GM21723 (cell line): ENCODE results near the gene ARHGAP35.
"Not testable (repeated sequence)": the region's sequence is repeated elsewhere in the genome, so short reads cannot be mapped to it uniquely, and the experiment has no call there.

Experiments used
- ATAC-seq: cut with Tn5 transposase; IDR thresholded peaks from one replicate; pipeline ENCODE4 v1.9.1; 2021; ENCODE audit warnings: mild to moderate bottlenecking, moderate library complexity; ENCODE audit not compliant: unreplicated experiment

Gene ARHGAP35

DNA sequence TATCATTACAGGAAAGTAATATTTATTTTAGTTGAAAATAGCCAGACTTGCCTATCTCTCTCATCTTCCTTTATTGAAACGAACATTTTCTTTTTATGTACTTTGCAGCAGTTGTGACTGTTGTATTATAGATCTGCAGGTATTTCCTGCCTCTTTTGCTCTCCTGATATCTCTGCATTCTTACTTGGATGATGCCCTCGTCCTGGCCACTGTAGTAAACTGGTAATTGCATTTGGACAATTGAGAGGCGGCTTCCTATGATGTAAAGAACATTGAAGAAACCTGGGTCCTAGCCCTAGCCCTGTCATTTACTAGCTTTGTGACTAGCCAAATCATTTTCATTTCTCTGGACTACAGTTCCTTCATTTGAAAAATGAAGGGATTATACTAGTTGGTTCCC, 6.4 kb downstream of the ARHGAP35 start:
- ATAC-seq: no peak

DNA sequence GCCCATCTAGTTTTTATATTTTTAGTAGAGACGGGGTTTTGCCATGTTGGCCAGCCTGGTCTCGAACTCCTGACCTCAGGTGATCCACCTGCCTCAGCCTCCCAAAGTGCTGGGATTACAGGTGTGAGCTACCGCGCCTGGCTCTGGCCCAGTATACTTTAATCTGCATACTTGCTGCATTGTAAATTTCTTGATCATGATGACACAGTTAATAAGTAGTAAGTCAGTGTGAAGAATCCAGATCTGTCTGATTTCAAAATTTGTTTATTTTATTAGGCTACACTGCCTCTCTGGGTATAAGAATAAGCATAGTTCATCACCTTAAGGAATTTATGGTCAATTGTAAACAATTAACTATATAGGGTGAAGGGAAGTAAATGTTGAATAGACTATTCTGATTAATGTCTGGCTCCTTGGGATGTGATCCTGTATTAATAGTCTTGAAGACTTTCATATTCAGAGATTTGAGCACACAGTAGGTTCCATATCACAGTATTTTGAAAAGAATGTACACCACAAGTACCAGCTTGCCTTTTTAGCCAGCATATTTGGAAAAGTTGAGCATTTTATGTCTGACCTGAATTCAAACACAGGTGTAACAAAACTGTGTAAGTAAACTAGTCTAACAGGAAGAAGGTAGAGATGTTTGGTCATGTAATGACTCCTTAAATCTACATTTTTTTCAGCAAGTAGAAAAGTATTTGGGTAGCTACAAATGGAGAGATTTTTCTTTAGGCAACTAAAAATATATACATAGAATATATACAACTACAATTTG, 7.4 kb downstream of the ARHGAP35 start:
- no peak for ATAC-seq

DNA sequence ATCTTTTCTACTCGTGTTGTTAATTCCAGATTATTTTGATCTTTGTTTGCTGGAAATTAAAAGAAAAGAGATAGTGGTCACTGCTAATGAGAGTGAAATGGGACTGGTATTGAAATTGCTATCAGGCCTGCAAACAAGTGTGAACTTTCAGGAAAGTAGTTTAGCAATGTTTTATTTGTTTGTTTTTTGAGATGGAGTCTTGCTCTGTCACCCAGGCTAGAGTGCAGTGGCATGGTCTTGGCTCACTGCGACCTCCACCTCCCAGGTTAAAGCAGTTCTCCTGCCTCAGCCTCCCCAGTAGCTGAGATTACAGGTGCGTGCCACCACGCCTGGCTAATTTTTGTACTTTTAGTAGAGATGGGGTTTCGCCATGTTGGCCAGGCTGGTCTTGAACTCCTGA, 10.4 kb downstream of the ARHGAP35 start:
- not testable (repeated sequence) for ATAC-seq

DNA sequence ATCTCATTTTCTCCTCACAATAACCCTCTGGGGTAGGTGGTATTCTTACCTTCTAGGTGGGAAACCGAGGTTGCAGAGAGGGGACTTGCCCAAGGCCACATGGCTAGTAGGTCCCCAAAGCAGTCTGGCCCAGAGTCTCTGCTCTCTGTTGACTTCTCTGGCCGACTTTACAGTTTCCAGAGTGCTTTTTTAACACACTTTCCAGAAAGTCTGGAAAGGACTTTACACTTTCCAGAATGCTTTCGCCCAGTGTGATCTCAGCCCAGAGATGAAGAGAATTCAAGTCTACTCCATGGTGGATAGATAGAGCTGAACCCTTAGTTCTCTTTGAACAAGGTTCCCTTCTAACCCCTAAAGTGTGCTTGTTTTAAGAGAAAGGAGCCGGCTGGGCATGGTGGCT, 12.2 kb downstream of the ARHGAP35 start:
- ATAC-seq: no peak

DNA sequence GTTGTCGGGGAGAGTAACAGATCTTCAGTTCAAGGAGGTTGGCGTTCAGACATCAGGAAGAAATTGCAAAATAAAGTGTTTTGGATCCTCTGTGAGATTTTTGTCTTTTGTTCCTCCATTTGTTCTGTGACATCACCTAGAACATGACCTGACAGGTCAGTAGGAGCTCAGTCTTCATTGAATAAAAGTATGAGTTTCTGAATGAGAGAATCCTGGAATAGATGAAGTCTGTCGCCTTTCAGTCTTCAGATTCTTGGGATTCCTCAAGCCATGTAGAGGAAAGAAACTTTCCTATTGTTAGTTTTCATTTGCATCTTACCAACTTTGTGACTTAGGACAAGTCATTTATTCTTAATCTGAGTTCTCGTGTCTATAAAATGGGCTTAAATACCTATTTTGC, 14.4 kb downstream of the ARHGAP35 start:
- ATAC-seq: no peak

DNA sequence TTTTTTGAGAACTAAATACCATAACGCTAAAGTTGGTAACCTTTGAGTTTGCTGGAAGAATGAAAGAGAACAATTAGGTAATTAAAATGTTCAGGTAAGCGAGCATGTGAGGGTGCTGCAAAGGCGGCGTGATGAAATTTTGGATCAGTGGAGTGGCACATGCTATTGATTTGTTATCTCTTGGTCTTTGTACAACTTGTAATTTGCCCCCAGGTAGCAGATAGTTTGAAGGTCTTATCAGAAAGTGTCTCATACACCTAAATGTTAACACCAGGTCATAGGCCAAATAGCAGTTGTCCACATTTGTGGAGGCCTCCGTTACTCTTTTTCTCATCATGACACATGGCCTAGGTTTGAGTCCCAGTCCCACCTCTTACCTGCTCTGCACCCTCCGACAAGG, 14.9 kb downstream of the ARHGAP35 start:
- ATAC-seq: no peak

DNA sequence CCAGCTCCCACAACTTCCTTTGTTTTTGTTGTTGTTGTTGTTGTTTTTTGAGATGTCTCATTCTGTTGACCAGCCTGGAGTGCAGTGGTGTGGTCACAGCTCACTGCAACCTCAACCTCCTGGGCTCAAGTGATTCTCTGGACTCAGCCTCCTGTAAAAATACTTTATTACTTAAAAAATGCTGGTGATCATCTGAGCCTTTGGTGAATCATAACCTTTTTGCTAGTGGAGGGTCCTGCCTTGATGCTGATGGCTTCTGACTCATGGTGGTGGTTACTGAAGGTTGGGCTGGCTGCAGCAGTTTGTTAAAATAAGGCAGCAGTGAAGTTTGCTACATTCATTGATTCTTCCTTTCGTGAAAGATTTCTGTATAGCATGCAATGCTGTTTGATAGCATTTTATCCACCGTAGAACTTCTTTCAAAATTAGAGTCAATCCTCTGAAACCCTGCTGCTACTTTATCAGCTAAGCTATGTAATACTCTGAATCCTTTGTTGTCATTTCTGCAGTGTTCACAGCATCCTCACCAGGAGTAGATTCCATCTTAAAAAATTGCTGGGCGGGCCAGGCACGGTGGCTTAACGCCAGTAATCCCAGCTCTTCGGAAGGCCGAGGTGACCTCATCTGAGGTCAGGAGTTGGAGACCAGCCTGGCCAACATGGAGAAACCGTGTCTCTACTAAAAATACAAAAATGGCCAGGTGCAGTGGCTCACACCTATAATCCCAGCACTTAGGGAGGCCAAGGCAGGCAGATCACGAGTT, 18.0 kb downstream of the ARHGAP35 start:
- no peak for ATAC-seq

DNA sequence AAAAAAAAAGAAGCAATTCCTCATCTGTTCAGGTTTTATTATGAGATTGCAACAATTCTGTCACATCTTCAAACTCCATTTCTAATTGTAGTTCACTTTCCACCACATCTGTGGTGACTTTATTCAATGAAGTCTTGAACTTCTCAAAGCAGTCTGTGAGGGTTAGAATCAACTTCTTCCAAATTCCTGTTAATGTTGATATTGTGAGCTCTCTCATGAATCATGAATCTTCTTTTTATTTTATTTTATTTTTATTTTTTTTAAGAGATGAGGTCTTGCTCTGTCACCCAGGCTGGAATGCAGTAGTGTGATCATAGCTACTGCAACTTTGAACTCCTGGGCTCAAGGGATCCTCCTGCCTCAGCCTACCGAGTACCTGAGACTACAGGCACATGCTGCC, 19.6 kb downstream of the ARHGAP35 start:
- no peak for ATAC-seq

DNA sequence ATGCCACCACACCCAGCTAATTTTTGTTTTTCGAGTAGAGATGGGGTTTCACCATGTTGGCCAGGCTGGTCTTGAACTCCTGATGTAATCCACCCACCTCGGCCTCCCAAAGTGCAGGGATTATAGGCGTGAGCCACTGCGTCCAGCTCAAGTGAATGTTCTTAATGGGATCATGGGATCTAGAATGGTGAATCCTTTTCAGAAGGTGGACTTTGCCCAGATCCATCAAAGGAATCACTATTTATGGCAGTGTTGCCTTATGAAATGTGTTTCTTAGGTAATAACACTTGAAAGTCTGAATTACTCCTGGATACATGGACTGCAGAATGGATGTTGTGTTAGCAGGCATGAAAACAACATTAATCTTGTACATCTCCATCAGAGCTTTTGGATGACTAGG, 20.3 kb downstream of the ARHGAP35 start:
- no peak for ATAC-seq

DNA sequence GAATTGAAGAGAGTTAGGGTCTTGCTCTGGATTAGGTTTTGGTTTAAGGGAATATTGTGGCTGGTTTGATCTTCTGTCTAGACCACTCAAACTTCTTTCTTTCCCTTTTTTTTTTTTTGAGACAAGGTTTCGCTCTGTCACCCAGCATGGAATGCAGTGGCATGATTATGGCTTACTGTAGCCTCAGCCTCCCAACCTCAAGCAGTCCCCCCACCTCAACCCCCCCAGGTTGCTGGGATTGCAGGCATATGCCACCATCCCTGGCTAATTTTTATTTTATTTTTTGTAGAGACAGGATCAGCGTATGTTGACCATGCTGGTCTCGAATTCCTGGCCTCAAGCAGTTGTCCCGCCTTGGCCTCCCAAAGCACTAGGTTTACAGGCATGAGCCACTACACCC, 21.2 kb downstream of the ARHGAP35 start:
- no peak for ATAC-seq

DNA sequence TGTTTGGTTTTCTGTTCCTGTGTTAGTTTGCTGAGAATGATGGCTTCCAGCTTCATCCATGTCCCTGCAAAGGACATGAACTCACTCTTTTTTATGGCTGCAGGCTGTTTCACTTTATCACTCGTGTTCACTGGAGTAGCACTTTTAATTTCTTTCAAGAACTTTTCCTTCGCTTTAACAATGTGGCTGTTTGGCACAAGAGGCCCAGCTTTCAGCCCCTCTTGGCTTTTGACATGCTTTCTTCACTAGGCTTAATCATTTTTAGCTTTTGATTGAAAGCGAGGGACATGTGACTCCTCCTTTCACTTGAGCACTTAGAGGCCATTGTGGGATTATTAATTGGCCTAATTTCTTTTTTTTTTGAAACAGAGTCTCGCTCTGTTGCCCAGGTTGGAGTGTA, 22.0 kb downstream of the ARHGAP35 start:
- ATAC-seq: not testable (repeated sequence)

DNA sequence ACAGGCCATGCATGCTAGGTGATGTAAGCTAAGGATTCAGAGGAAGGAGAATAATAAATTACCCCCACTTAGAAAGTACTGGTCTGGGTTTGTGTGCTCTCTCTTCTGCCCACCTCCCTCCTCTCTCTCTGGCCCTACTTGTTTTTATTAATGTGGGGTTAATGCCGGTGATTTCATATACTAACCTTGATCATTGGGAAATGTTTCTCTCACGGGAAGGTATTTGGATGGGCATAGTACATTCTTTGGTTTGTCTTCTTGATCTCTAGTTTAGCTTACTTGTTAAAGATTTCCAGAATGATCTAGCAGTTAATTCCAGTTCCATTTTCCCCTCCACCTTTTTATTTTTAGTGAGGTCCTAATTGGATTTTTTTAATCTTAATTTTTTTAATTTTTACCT, 24.6 kb downstream of the ARHGAP35 start:
- no peak for ATAC-seq

DNA sequence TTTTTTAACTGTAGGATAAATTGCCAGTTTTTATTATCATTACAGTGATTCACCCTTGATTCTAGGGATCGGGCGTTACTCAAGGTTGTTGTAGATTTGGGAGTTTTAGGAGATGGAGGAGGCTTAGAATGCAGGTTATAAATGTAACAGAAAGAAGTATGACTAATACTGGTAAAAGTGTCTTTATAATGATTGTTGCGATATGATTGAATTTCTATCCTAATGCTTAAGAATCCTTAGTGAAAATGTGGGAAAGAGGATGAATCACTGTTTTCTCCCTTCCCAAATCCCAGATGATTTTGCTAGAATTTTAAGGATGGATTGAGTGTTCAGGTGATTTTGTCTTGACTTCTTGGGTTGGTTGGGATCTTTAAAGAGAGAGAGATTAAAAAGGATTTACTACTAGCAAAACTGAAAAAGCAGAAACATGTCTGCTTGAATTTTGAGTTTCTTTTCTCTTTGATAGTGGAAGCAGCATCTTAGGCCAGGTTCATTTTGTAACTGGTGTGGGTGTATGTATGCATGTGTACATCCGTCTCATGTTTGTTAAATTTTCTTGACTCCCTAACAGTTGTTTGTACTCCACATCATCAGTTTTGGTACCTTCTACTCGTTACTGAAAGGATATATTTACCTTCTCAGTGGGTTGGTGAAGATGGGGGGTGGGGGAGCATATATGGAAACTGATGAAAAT, 25.9 kb downstream of the ARHGAP35 start:
- ATAC-seq: no peak

DNA sequence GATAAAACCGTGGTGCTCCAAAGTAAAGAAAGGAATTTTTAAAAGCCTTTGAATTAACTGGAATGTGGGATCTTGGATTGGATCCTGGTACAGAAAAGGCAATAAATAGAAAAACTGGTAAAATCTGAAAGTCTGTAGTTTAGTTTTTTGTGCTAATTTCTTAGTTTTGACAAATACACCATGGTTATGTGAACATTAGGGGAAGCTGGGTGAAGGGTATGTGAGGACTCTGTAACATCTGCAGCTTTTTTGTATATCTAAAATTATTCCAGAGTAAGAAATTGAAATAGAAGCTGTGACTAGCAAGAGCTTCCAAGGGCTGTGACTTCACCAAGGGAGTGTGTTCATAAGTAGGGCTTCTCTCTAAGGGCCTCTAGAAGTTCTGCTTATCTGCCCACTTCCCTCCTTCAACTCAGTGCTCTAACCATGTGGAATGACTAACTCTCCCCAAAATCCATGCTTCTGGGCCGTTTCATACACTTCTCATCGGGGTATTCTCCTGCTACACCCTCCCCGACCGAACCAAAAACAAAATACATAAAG, 26.5 kb downstream of the ARHGAP35 start:
- no peak for ATAC-seq

DNA sequence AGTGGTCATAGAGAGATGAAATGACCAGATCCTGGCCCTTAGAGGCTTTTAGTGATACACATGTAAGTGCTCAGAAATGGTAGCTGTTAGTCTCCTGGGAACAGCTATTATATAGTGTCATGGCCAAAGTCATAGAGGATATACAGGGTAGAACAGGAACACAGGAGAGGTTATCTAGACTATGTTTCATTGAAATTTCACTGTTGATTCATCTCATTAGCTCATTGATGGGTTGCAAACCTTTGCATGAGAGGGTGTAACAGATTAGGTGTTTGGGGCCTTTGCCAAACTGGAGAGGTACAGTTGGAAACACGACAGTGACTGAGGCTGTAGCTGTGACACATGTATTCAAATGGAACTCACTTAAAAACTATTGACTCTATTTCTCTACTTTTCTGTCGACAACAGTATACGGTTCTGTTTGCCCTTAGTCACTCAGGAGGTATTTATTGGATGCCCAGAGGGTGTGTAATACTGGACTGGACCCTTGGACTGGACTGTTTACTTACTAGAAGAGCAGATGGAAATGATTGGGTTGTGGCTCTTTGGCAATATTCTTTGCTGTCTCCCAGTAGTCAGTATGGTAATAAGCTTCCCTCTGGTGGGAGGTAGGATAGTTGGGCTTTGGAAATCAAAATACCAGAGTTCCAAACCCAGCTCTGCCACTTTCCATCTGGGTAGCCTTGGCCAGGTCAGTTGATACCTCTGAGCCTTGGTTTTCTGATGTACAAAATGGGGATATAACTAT, 29.8 kb downstream of the ARHGAP35 start:
- no peak for ATAC-seq

DNA sequence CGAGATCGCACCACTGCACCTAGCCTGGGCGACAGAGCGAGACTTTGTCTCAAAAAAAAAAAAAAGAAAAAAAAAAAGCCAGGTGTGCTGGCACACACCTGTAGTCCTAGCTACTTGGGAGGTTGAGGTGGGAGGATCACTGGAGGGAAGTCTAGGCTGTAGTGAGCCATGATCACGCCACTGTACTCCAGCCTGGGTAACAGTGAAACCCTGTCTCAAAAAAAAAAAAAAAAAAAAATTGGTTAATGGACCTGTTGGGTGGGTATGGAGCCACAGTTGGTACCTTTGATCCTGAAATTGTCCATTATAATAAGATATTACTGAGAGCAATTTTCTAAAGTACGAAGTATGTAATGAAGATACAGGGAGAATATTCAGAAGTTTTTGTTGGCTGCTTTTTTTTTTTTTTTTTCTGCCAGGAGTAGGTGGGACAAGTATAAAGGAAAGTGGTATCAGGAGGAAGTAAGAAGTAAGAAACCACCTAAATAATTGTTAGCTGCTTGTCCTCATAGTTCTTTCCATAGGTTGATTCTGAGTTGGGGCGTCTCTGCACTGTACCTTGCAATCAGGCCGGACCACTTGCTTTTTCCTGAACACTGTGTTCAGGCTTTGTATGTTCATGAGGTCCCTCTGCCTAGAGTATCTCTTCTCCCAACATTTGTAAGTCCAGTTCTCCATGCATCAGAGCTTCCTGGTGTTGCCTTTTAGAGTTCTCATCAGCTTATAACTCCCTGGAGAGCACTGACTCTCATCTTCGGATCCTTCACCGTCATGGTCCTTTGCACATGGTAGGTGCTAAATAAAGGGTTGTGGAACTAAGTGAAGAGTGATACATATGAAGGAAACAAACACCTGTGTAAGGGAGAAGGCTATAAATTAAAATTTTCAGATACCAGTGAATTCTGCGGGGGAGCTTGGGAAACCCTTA, 31.7 kb downstream of the ARHGAP35 start:
- ATAC-seq: no peak

DNA sequence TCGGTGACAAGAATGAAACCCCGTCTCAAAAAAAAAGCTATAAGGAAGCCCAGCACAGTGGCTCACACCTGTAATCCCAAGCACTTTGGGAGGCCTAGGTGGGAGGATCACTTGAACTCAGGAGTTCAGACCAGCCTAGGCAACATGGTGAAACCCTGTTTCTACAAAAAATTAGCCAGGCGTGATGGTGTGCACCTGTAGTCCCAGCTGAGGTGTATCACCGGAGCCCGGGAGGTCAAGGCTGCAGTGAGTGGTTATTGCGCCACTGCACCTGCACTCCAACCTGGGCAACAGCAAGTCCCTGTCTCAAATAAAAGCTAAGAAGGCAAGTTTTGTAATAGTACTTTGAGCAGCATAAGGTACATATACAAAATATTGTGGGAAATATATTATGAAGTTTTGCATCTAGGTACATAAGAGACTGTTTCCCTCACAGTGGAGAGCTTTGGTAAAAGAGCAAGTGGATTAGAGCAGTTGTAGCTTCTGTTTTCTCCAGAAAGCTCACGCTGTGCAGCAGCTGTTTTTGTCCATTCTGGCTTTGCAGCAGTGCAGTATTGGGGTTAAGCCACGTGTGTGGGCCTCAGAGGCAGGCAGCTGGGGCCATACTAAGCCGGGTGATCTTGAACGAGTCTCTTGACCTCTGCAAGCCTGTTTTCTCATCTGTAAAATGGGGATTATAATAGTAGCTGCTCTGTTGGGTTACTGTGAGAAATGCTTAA, 35.4 kb downstream of the ARHGAP35 start:
- no peak for ATAC-seq

DNA sequence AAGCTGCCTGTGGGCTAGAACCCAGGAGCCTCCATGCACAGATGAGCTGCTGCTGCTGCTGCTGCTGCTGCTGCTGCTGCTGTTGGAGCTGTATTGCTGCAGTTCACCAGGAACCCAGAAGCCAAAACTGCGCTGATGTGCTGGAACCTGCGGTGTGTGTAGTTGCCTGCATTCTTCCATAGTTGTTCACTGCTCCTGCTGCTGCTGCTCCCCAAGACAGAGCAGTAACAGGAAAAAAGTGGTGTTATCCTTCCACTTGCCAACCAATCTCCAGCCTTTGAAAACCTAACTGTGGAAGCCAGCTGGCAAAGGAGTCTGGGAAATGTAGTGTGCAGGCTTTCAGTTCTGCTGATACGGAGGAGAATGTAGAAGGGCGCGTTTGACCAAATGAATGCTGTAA, 37.9 kb downstream of the ARHGAP35 start:
- no peak for ATAC-seq

DNA sequence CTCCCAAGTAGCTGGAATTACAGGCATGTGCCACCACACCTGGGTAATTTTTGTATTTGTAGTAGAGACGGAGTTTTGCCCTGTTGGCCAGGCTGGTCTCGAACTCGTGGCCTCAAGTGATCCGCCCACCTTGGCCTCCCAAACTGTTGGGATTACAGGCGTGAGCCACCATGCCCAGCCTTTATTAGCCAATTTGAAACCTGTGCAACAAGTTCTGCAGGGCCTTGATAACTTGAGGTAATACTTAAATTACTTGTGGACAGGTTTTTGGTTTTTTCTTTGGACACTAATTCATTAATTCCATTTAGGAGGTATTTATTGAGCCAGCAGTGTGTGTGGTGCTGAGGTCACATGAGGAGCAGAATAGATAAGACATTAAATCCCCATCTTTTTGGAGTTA, 39.5 kb downstream of the ARHGAP35 start:
- ATAC-seq: no peak
